Epithelial cell of proximal tubule (primary cell): ENCODE measurements around the gene SYCE3. TPM values are rescaled to one million over a fixed set of nuclear protein-coding genes. Genes with fewer than 3 reads are reported as not detected.

Experiments
- DNase-seq: peaks from one replicate; pipeline ENCODE4 v3.0.0-alpha.2; 2011; ENCODE audit warnings: low read depth
- H3K4me3 ChIP-seq: 2 replicates; pipeline ENCODE4 v1.5.1; 2011; ENCODE audit warnings: low read depth, mild to moderate bottlenecking, low read length
- CTCF ChIP-seq: conservative IDR thresholded peaks from 2 replicates; pipeline ENCODE4 v1.5.1; 2012; ENCODE audit warnings: low read depth, mild to moderate bottlenecking, low read length
- total RNA-seq: library from RNA; depleted of rRNA; stranded (reverse); fragments of >200 nt; gene quantifications from 2 replicates; pipeline ENCODE4 v1.2.3, GENCODE V29; 2015

The SYCE3 gene
- total RNA-seq, 1 donor from 2014 or later, result 1.0 TPM

GRCh38 chr22:50604256-50605001, 41.7 kb upstream of the SYCE3 start:
- TF ChIP-seq CTCF, result no peak

GRCh38 chr22:50603511-50604255, 41.0 kb upstream of the SYCE3 start:
- no peak overlapping the region for H3K4me3 ChIP-seq
- DNase-seq, result no peak
- TF ChIP-seq CTCF, result no peak

More at GRCh38 chr22:50604256-50605001, 41.7 kb upstream of the SYCE3 start:
- DNase-seq, result no peak
- no peak overlapping the region for H3K4me3 ChIP-seq

- no peak for DNase-seq
- H3K4me3 ChIP-seq, result no peak overlapping the region
- no peak for TF ChIP-seq CTCF
Observed at GRCh38 chr22:50602338-50602700, 39.6 kb upstream of the SYCE3 start.

GRCh38 chr22:50601669-50602337, 39.1 kb upstream of the SYCE3 start:
- no peak for DNase-seq
- no peak overlapping the region for H3K4me3 ChIP-seq
- TF ChIP-seq CTCF, result no peak

GRCh38 chr22:50600967-50601668, 38.4 kb upstream of the SYCE3 start:
- no peak overlapping the region for H3K4me3 ChIP-seq
- no peak for TF ChIP-seq CTCF
- DNase-seq, result no peak

- DNase-seq, result no peak
- no peak for TF ChIP-seq CTCF
- H3K4me3 ChIP-seq, result no peak within 1 kb of the TSS
Observed at GRCh38 chr22:50600538-50600937, 37.8 kb upstream of the SYCE3 start, which contains the start of gene MAPK8IP2. Gene MAPK8IP2, plus strand, starts transcription at chr22:50600793. Its CDS starts 26 bp downstream, at chr22:50600819.
